HEK293 (cell line): ENCODE results near the gene ZNF319.
A peak's percentile ranks its signal among the peaks of the same experiment; 100 is the strongest.

Experiments used
- CTCF ChIA-PET: fragments of 350-600 bp; formaldehyde crosslinking; extraction: SDS; loops from one replicate; lab custom pipeline; 2021; ENCODE audit warnings: antibody characterized with exemption; lab: Yijun Ruan, JAX
- POLR2A ChIA-PET: fragments of 300-600 bp; formaldehyde crosslinking; extraction: SDS; loops from one replicate; lab custom pipeline; 2020; ENCODE audit warnings: antibody characterized with exemption, inconsistent platforms; lab: Yijun Ruan, JAX
- H3K27ac ChIP-seq: fragments of 200-500 bp; sonication (Bioruptor generic); 2 replicates; pipeline ENCODE4 v1.5.1; 2014; ENCODE audit warnings: low read depth, low read length, control low read depth, inconsistent platforms; ENCODE audit errors: extremely low read depth
- H3K36me3 ChIP-seq, 2 experiments: fragments of 200-500 bp in 1 of 2; sonication (Bioruptor generic) in 1 of 2; 1 replicate in 1 of 2; 2 replicates in 1 of 2; pipeline ENCODE4 v1.5.1; 2014 to 2017; ENCODE audit warnings: inconsistent platforms in 2 of 2, low read length in 2 of 2; ENCODE audit not compliant: control insufficient read depth in 2 of 2, insufficient read depth in 1 of 2
- H3K4me1 ChIP-seq: fragments of 200-500 bp; sonication (Bioruptor generic); 2 replicates; pipeline ENCODE4 v1.5.1; 2014; ENCODE audit warnings: mild to moderate bottlenecking, low read length, inconsistent platforms; ENCODE audit not compliant: control insufficient read depth, insufficient read depth
- H3K4me3 ChIP-seq: 2 replicates; pipeline ENCODE4 v1.5.1; 2011; ENCODE audit warnings: low read depth, mild to moderate bottlenecking, control low read depth, low read length, moderate library complexity
- H3K9me3 ChIP-seq: fragments of 200-500 bp; sonication (Bioruptor generic); 2 replicates; pipeline ENCODE4 v1.5.1; 2014; ENCODE audit warnings: low read depth, low read length, inconsistent platforms; ENCODE audit not compliant: control insufficient read depth, insufficient read depth
- ATF2 ChIP-seq: fragments of 450-650 bp; formaldehyde crosslinking; IDR thresholded peaks from 2 replicates; pipeline ENCODE4 v1.5.1; 2016; ENCODE audit warnings: missing biosample characterization, missing genetic modification characterization, low read depth
- PATZ1 ChIP-seq: fragments of 450-650 bp; formaldehyde crosslinking; IDR thresholded peaks from 2 replicates; pipeline ENCODE4 v1.5.1; 2016; ENCODE audit warnings: missing biosample characterization, missing genetic modification characterization
- RBAK ChIP-seq: fragments of 450-650 bp; formaldehyde crosslinking; IDR thresholded peaks from 2 replicates; pipeline ENCODE4 v1.5.1; 2016; ENCODE audit warnings: missing biosample characterization, missing genetic modification characterization
- ZBTB20 ChIP-seq: fragments of 450-650 bp; formaldehyde crosslinking; IDR thresholded peaks from 2 replicates; pipeline ENCODE4 v1.5.1; 2016; ENCODE audit warnings: missing biosample characterization, missing genetic modification characterization
- ZBTB44 ChIP-seq: fragments of 450-650 bp; IDR thresholded peaks from 2 replicates; pipeline ENCODE4 v1.5.1; 2018; ENCODE audit warnings: missing biosample characterization, mild to moderate bottlenecking, missing genetic modification characterization
- ZBTB7A ChIP-seq: fragments of 450-650 bp; formaldehyde crosslinking; IDR thresholded peaks from 2 replicates; pipeline ENCODE4 v1.5.1; 2016; ENCODE audit warnings: low read depth, missing biosample characterization, missing genetic modification characterization
- ZFP3 ChIP-seq: fragments of 450-650 bp; formaldehyde crosslinking; IDR thresholded peaks from 2 replicates; pipeline ENCODE4 v1.5.1; 2016; ENCODE audit warnings: low read depth, missing biosample characterization, missing genetic modification characterization
- ZFP37 ChIP-seq: fragments of 450-650 bp; formaldehyde crosslinking; IDR thresholded peaks from 2 replicates; pipeline ENCODE4 v1.5.1; 2016; ENCODE audit warnings: missing biosample characterization, missing genetic modification characterization
- ZNF155 ChIP-seq: fragments of 450-650 bp; formaldehyde crosslinking; IDR thresholded peaks from 2 replicates; pipeline ENCODE4 v1.5.1; 2016; ENCODE audit warnings: missing biosample characterization, missing genetic modification characterization
- ZNF175 ChIP-seq: fragments of 450-650 bp; formaldehyde crosslinking; IDR thresholded peaks from 2 replicates; pipeline ENCODE4 v1.5.1; 2016; ENCODE audit warnings: missing biosample characterization, missing genetic modification characterization
- ZNF18 ChIP-seq: fragments of 450-650 bp; formaldehyde crosslinking; IDR thresholded peaks from 2 replicates; pipeline ENCODE4 v1.5.1; 2016; ENCODE audit warnings: missing biosample characterization, missing genetic modification characterization
- ZNF24 ChIP-seq: fragments of 450-650 bp; formaldehyde crosslinking; IDR thresholded peaks from 2 replicates; pipeline ENCODE4 v1.5.1; 2016; ENCODE audit warnings: missing biosample characterization, missing genetic modification characterization
- ZNF266 ChIP-seq: fragments of 450-650 bp; formaldehyde crosslinking; IDR thresholded peaks from 2 replicates; pipeline ENCODE4 v1.5.1; 2016; ENCODE audit warnings: missing biosample characterization, missing genetic modification characterization, low read depth
- ZNF391 ChIP-seq: fragments of 450-650 bp; formaldehyde crosslinking; IDR thresholded peaks from 2 replicates; pipeline ENCODE4 v1.5.1; 2016; ENCODE audit warnings: low read depth, missing biosample characterization, missing genetic modification characterization, borderline replicate concordance
- ZNF658 ChIP-seq: fragments of 450-650 bp; formaldehyde crosslinking; IDR thresholded peaks from 2 replicates; pipeline ENCODE4; 2016; ENCODE audit warnings: missing biosample characterization, missing genetic modification characterization
- ZNF776 ChIP-seq: fragments of 450-650 bp; formaldehyde crosslinking; IDR thresholded peaks from 2 replicates; pipeline ENCODE4 v1.5.0; 2017; ENCODE audit warnings: missing biosample characterization, missing genetic modification characterization, borderline replicate concordance
- ZSCAN30 ChIP-seq: fragments of 450-650 bp; IDR thresholded peaks from 2 replicates; pipeline ENCODE4 v1.5.1; 2018; ENCODE audit warnings: missing biosample characterization, mild to moderate bottlenecking, missing genetic modification characterization, moderate library complexity

Gene ZNF319

GRCh38 chr16:57962756-57963155 is 37.7 kb downstream of the ZNF319 start:
- ChIA-PET CTCF (no interaction called here), POLR2A (interaction anchor here (1.4 kb wide), 1 partner anchor 31 kb away, joined by 3 read pairs; no protein-coding TSS in a partner anchor)
- Histone ChIP-seq H3K36me3 (no peaks in the 10 kb centered on the region), H3K9me3 (no peaks in the 10 kb centered on the region), H3K4me1 (no peaks in the 10 kb centered on the region), H3K4me3 (no peak overlapping the region), H3K27ac (no peak overlapping the region)
- no peak for TF ChIP-seq ZNF658 (tag by site-specific recombination)
- TF ChIP-seq ZNF776 (tag by site-specific recombination): no peak
- no peak for TF ChIP-seq RBAK (tag by site-specific recombination)
- no peak for TF ChIP-seq ZSCAN30 (tag by site-specific recombination)
- TF ChIP-seq ZBTB44 (tag by site-specific recombination): no peak
- no peak for TF ChIP-seq PATZ1 (tag by site-specific recombination)
- no peak for TF ChIP-seq ZNF18 (tag by site-specific recombination)
- no peak for TF ChIP-seq ZNF155
- no peak for TF ChIP-seq ZBTB20

GRCh38 chr16:57962046-57962445 is 38.4 kb downstream of the ZNF319 start:
- Histone ChIP-seq H3K9me3 (no peaks in the 10 kb centered on the region), H3K27ac (no peak overlapping the region), H3K4me1 (no peaks in the 10 kb centered on the region), H3K4me3 (no peak overlapping the region), H3K36me3 (no peaks in the 10 kb centered on the region)
- CTCF ChIA-PET: interaction anchor here (0.5 kb wide), 1 partner anchor 49 kb away, joined by 3 read pairs; no protein-coding TSS in a partner anchor
- POLR2A ChIA-PET: interaction anchor here (1.4 kb wide), 1 partner anchor 30 kb away, joined by 3 read pairs; no protein-coding TSS in a partner anchor
- TF ChIP-seq ZNF175 (tag by site-specific recombination) (no peak), ZNF266 (tag by site-specific recombination) (no peak), ZNF391 (tag by site-specific recombination) (no peak), ZFP37 (tag by site-specific recombination) (no peak), ATF2 (no peak), ZBTB7A (no peak)

GRCh38 chr16:57961538-57961937 is 38.9 kb downstream of the ZNF319 start:
- Histone ChIP-seq H3K36me3 (no peaks in the 10 kb centered on the region), H3K9me3 (no peaks in the 10 kb centered on the region), H3K27ac (no peak overlapping the region), H3K4me1 (no peaks in the 10 kb centered on the region), H3K4me3 (no peak overlapping the region)
- peak; percentile 83 for TF ChIP-seq ZNF24 (tag by site-specific recombination)
- TF ChIP-seq ZFP3: no peak
- ChIA-PET POLR2A (interaction anchor here (1.4 kb wide), 1 partner anchor 30 kb away, joined by 3 read pairs; no protein-coding TSS in a partner anchor), CTCF (no interaction called here)
